Neural progenitor cell (in vitro differentiated cells): ENCODE measurements around the gene MCTP2.

Experiments
- CTCF ChIP-seq: fragments of 200-600 bp; sonication (generic); IDR thresholded peaks from 2 replicates; pipeline ENCODE4 v1.5.1; 2017; ENCODE audit warnings: antibody characterized with exemption, mild to moderate bottlenecking
- EZH2 ChIP-seq: fragments of 200-600 bp; sonication (generic); IDR thresholded peaks from 2 replicates; pipeline ENCODE4 v1.6.1; 2017; ENCODE audit warnings: antibody characterized with exemption, mild to moderate bottlenecking, moderate library complexity

GRCh38 chr15:94234300-94234699, 2.9 kb downstream of the MCTP2 start:
- TF ChIP-seq CTCF = no peak
- no peak for TF ChIP-seq EZH2
